Measurements from ENCODE around the gene CLC.
"Not testable (repeated sequence)": the region's sequence is repeated elsewhere in the genome, so short reads cannot be mapped to it uniquely, and the experiment has no call there.

GRCh38 chr19:39720144-39720543, 17.7 kb downstream of the CLC start:
- not testable (repeated sequence) for TF ChIP-seq EZH2 (IDR thresholded peaks at IDR 0.05; ENCODE audit: insufficient read depth, poor library complexity, severe bottlenecking); EZH2phosphoT487 (IDR thresholded peaks at IDR 0.05; ENCODE audit: insufficient read depth, low read depth)
